T1000 (cell line): ENCODE results near the gene U2AF2.

Experiments used
- DNase-seq: peaks from one replicate; lab custom pipeline; 2025; ENCODE audit warnings: mixed read lengths; lab: John Stamatoyannopoulos, UW

The U2AF2 gene

GRCh38 chr19:55675661-55676354 is 21.0 kb downstream of the U2AF2 start:
- DNase-seq, result no peak

GRCh38 chr19:55676383-55676782 is 21.5 kb downstream of the U2AF2 start:
- no peak for DNase-seq

- no peak for DNase-seq
Measured at GRCh38 chr19:55676889-55677505, 22.2 kb downstream of the U2AF2 start.

GRCh38 chr19:55677572-55678028 is 22.8 kb downstream of the U2AF2 start:
- DNase-seq, result no peak

- DNase-seq, result no peak
Measured at GRCh38 chr19:55678121-55678671, 23.4 kb downstream of the U2AF2 start.

GRCh38 chr19:55679343-55680257 is 24.8 kb downstream of the U2AF2 start:
- no peak for DNase-seq

GRCh38 chr19:55680339-55681130 is 25.7 kb downstream of the U2AF2 start:
- no peak for DNase-seq

- no peak for DNase-seq
Measured at GRCh38 chr19:55681131-55682092, 26.6 kb downstream of the U2AF2 start.

- DNase-seq, result no peak
Measured at GRCh38 chr19:55683449-55684261, 28.8 kb downstream of the U2AF2 start.

- no peak for DNase-seq
Measured at GRCh38 chr19:55684946-55685681, 30.3 kb downstream of the U2AF2 start.

GRCh38 chr19:55685776-55686175 is 30.9 kb downstream of the U2AF2 start:
- no peak for DNase-seq

- DNase-seq, result no peak
Measured at GRCh38 chr19:55686311-55687050, 31.6 kb downstream of the U2AF2 start.

GRCh38 chr19:55687281-55688201 is 32.7 kb downstream of the U2AF2 start:
- no peak for DNase-seq

GRCh38 chr19:55688422-55689218 is 33.8 kb downstream of the U2AF2 start:
- DNase-seq, result no peak

GRCh38 chr19:55689411-55690108 is 34.7 kb downstream of the U2AF2 start:
- DNase-seq, result no peak
